ENCODE measurements around the gene RBP2.
"Not testable (repeated sequence)": the region's sequence is repeated elsewhere in the genome, so short reads cannot be mapped to it uniquely, and the experiment has no call there.

Gene RBP2

DNA sequence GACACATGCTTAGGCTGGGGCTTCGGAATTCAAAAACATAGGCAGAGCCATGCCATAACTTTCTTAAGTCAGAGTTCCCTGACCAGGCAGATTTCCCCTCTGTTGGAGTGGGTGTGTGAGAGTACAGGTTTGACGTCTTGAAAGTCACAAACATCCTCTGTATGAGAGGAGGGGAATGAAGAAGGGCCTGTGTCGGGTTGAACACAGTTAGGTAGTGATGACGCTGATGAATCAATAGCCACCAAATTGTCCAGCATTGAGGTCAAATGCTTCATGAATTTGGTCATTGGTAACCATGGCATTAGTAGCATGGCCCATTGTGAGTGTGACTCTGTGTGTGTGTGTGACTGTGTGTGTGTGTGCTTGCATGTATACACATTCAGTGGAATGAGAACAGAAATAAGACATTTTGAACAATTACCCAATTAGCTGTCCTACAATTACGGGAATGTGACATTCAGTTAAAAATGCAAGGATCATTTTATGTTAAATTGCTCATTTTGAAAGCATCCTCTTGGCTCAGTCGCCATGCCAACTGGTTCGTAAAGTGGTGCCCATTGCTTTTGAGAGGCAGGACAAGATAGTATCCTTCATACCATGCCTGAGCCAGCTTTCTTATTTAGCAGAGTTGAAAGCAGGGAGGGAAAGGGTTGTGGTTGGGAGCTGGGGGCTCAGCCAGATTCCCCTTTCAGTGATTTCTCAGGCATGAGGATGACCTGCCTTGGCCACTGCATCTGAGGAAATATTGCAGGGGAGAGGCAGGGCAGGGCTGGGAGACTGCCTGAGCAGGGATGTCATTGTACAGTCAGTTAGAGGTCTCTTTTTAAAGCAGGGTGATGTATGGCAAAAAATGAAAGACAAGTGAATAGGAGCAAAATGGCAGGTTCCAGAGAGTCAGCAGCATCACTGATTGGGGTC, 35.4 kb downstream of the RBP2 start:
- no peak for FAIRE-seq

DNA sequence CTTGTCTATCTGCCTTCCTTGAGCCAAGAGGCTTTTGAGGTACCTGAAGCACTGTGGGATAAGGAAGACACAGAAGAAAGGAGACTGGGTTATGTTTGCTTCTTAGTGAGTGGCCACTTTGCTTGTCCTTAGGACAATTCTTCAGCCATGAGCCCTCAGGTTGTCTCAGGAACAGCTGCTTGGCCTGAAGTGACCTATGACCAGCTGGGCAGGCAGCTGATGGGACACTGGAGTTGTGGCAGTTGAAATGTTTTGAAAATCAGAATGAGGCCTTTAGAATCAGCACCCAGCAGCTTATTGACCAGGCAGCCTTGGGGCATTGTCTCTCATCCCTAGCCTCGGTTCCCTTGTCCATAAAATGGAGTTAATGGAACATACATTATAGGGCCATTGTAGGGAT, 37.0 kb downstream of the RBP2 start:
- FAIRE-seq = no peak

DNA sequence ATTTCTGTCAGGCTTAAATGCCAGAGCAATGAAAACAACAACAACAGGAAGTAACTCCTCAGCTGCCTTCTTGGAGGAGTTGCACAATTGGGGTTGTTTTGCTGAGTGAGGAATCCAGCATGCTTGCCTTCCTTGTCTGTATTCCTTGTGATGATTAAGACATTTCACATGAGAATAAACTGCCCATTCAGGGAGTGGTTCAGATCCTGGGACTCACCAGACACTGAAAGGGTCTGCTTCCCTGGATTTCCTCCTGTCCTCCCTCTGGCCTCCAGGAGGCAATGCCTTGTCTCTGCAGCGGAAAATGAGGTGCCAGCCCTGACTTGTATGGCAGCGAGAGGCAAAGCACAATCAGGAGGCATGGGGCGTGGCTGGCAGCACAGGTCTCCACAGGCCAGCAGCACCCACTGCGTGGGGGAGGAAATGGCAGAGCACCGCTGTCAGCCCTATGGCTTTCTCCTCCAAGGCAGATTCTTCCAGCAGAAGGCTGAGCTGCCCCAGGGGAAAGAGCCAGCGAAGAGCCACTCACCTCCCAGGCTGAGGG, 41.5 kb downstream of the RBP2 start:
- FAIRE-seq = no peak

DNA sequence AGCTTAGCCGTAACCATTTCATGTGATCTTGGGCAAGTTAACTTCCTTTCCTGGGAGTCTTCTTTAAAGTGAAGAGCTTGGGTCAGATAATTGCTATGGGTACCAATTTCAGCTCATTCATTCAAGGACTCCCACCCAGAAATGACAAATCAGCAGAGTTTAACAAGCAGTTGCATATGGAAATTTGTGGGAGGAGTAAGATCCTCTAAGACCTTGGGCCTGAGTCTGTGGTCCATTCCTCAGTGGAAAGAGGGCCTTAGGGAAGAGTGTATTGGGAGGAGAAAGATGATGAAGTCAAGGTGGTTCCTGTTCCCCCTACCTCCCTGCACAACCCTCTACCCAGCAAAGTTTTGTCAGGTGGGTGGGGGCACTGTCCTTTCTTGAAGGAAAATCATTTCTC, 42.1 kb downstream of the RBP2 start:
- no peak for FAIRE-seq

DNA sequence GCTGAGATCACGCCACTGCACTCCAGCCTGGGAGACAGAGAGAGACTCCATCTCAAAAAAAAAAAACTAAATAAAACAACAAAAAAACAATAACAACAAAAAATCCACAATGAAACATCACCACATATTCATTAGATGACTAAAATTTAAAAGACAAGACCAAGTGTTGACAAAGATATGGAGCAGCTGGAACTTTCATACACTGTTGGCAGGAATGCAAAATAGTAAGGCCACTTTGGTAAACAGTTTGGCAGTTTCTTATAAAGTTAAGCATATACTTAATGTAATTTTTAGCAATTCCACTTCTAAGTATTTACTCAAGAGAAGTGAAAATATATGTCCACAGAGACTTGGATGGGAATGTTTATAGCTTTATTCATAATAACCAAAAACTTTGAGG, 43.2 kb downstream of the RBP2 start:
- no peak for FAIRE-seq

DNA sequence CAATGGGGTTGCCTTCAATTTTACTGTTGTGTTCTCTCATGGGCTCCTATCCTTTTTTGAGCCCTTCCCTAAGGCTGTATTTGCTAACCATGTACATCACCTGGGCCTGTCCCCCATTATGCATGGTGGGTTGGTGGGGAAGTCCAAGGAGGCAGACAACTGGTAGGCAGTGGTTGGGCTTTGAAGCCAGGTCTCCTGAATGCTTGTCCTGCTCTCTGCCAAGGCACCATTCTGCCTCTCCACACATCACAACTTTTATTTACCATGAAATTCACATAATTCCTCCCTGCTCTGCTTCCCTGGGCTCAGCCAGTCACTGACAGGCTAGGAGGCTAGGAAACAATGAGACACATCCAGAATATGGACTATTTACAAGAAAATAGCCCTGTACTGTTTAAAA, 45.8 kb downstream of the RBP2 start:
- no peak for FAIRE-seq

DNA sequence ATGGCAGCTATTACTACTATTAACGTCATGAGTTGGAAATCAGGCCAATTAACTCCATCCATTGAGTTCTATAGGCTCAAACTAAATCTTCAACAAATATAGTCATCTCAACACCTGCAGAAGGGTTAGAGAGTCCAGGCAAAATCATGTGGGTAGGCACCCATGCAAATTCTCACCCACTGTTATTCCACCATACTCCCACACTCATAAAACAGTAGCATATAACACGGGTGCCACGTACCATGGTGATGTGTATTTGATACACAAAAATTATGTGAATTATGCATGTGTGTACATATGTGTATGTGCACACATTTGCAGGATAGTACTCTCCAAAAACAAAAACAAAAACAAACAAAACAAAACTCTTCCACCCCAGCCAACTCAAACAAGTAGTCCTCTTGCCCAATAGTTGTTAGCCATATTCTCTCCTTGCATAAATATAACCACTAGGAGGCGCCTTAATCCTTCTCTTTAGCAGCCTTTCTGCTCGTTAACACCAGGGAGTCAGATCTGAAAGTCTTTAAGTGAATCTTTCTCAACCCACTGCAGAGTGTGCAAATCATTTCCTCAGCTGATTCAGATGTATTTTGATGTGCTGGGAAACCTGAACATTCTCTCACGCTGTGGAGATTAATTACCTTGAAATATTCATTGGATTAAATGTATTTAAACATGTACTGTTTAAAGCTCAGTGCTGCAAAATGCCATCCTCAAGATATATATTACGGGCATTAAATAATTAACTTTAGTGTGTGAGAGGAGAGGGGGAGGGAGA, 48.8 kb downstream of the RBP2 start:
- peak; percentile 95 for FAIRE-seq

DNA sequence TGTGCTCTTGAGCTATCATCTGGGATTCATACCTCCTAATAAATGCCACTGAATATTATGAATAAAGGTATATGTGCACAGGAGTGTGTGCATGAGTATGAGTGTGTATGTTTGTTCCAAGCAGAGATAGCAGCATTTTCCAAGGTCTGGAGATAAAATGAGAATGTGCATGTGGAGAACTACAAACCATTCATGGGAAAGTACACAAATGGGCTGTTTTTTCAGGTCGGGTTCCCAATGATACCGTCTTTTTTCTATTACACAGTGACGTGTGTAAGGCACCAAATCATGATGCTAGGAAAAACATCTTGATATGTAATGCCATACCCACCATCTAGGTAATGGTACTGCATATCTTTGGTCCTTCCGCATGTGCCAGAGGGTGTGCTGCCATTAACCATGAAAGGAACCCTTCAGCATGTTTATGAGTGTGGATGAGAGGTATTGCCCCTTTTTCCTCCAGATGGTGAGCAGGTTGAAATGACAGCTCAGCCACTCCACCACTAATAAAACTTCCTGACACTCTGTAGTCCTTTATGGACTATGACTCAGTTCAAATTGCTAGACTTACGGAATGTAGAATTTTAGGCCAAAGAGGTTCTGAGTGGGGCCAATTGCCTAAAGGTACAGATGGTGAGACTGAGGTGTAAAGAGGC, 50.4 kb downstream of the RBP2 start:
- no peak for FAIRE-seq

DNA sequence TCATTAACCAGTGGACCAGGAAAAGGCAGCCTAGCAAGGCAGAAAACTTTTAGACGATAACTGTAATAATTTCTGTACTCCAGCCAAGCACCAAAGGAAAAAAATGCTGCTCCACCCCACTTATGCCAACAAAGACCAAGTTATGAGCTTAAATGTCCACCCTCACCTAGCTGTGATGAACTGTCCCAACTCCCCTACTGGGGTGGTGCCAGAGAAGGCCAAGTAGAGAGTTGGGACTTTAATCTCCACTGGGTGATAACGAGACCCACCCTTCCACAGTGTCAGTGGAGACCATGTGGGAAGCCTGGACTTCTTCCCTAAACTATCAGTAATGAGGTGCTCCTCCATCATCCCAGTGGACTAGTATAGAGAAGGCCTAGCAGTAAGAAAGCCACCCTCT, 53.1 kb downstream of the RBP2 start:
- no peak for FAIRE-seq

DNA sequence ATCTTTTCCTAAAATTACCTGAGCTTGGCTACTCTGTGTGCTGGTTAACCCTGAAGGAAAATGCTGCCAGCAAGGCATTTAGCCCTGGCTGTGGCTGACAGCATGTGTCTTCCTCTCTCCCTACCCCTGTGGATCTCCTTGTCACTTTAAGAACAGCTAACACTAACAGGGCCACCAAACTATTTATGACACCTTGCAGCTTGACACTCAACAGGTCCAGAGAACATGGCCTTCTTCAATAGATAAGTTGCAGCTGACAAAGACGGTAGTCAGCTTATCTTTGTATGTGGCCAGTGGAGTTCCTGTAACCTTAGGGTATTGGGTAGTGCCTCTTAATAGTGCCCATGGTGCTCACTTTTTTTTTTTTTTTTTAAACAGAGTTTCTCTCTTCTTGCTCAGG, 54.9 kb downstream of the RBP2 start:
- FAIRE-seq = no peak

DNA sequence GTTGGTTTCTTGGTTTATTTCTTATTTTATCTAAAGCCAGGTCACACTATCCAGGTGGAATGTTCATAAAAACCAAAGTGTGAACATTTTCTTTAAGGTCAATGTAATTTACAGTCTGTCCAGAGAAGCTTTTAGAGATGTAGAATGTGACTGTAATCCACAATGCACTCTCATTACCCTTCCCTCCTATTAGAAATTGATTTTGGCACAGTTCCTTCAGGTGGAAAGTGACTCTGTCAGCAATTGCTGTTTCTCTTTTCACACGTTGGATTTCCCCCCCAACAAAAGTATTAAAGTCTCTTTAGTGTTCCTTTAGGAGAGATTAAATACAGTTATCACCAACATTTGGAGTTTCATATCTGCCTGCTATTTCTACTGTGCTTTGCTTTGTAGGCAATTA, 55.3 kb downstream of the RBP2 start:
- FAIRE-seq = no peak

DNA sequence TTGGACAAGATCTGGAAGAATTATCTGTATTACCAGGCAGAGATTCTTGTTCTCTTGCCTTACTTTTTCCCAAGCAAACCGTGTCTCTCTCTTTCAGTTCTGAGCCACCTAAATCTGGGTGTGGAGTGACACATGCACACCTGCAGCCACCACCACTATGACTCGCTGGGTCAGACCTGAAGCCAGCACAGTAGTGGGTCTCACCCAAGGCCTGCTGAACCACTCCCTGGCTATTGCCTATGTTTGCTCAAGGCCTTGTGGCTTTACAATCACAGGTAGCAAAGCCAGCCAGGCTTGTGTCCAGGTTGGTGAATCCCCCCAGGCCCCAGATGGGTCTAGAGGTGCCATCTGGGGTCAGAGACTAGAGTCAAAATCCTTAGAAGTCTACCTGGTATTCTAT, 58.2 kb downstream of the RBP2 start:
- no peak for FAIRE-seq

DNA sequence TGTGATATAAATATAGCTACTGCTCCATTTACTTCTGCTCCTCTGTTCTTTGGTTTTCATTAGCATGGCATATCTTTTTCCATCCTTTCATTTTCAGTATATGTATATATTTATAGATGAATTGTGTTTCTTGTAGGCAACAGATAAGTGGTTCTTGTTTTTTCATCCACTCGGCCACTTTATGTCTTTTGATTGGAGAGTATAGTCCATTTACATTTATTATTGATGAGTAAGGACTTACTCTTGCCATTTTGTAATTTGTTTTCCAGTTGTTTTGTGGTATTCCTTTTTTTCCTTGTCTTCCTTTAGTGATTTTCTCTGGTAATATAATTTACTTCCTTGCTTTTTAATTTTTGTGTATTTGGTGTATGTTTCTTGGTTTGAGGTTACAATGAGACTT, 60.0 kb downstream of the RBP2 start:
- no peak for FAIRE-seq

DNA sequence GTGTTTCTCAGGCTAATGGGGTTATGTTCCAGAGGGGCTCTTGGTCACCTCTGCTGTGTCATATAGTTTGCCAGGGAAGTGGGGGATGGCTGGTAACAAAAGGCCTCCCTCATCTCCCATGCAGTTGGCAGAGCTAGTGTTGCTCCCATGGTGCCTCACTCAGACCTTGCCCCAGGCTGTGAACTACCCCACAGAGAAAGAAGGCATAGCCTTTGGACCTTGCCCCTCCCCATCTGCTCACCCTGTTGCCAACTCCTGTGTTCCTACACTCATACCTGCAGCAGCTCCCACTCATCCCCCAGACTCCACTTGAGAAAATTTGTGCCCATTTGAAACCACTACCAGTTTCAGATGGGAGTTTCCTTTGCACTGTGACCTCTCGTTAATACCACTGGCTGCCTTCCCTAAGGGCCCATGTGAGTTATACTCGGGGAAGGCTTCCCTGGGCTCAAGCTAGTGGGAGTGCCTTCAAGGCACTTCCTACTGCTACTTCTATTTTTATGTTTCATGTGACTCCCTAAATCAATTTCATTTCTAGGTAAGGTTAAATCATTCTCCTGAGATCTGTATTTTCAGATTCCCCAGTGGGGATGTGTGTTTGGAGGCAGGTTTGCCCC, 61.6 kb downstream of the RBP2 start:
- FAIRE-seq = no peak

DNA sequence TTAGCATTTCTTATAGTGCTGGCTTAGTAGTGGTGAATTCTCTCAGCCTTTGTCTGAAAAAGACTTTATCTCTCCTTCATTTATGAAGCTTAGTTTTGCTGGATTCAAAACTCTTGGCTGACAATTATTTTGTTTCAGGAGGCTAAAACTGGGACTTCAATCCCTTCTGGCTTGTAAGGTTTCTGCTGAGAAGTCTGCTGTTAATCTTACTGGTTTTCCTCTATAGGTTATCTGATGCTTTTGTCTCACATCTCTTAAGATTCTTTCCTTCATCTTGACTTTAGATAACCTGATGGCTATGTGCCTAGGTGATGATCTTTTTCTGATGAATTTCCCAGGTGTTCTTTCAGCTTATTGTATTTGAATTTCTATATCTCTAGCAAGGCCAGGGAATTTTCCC, 63.4 kb downstream of the RBP2 start:
- not testable (repeated sequence) for FAIRE-seq
